Vagina (tissue), 2 donors: Measurements from ENCODE around the gene HABP2.

Experiments used
- POLR2A ChIP-seq, 2 donors: fragments of 450-650 bp; IDR thresholded peaks; one replicate each; pipeline ENCODE4 v1.6.1; 2017; ENCODE audit warnings: antibody characterized with exemption in 2 of 2, mild to moderate bottlenecking in 2 of 2, moderate library complexity in 2 of 2
- POLR2AphosphoS5 ChIP-seq, 2 donors: sonication (generic); formaldehyde crosslinking; IDR thresholded peaks; one replicate each; pipeline ENCODE4 v1.9.0; 2017; ENCODE audit warnings: antibody characterized with exemption in 2 of 2, mild to moderate bottlenecking in 2 of 2, low read depth in 1 of 2; ENCODE audit not compliant: insufficient read depth in 1 of 2
- TF ChIP-seq, protein P1 (sequence below), 3 experiments: fragments of 450-650 bp in 2 of 3; fragments of 200-600 bp in 1 of 3; sonication (generic) in 1 of 3; IDR thresholded peaks; one replicate each; pipeline ENCODE4 v1.5.1; 2017 to 2019; ENCODE audit warnings: antibody characterized with exemption in 3 of 3, mild to moderate bottlenecking in 2 of 3, moderate library complexity in 2 of 3

DNA sequence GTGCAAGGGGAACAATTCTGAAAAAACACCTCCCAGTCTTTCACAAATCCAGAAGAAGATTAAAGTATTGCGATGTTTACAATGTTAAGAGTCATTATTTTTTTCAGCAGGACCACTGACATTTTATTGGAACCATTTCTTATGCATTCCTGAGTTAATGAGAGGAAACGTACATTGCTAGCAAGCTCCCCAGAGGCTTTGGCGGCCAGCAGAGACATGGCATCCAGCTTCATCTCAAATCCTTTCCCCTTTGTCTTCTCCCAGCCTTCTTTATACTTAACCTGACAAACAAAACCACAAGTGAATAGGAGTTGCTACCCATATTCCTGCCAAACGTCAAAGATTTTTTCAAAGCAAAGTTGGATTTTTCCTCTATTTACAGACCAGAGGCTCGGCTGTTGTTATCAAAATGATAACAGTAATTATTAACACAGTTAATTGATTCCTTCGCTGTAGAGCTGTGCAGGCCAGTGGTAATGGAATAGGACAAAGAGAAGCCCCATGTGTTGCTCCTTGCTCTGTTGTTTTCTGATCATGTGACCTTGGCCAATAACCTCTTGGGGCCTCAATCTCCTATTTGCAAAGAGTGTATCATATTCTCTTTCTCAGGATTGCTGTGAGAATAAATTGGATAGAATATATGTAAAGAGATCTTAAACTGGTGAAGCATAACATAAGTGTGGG is 79.0 kb downstream of the HABP2 start:
- TF ChIP-seq, protein P1, sequence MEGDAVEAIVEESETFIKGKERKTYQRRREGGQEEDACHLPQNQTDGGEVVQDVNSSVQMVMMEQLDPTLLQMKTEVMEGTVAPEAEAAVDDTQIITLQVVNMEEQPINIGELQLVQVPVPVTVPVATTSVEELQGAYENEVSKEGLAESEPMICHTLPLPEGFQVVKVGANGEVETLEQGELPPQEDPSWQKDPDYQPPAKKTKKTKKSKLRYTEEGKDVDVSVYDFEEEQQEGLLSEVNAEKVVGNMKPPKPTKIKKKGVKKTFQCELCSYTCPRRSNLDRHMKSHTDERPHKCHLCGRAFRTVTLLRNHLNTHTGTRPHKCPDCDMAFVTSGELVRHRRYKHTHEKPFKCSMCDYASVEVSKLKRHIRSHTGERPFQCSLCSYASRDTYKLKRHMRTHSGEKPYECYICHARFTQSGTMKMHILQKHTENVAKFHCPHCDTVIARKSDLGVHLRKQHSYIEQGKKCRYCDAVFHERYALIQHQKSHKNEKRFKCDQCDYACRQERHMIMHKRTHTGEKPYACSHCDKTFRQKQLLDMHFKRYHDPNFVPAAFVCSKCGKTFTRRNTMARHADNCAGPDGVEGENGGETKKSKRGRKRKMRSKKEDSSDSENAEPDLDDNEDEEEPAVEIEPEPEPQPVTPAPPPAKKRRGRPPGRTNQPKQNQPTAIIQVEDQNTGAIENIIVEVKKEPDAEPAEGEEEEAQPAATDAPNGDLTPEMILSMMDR (IDR thresholded peaks at IDR 0.05): no peak
- TF ChIP-seq POLR2A (IDR thresholded peaks at IDR 0.05) (no peak), POLR2AphosphoS5 (IDR thresholded peaks at IDR 0.05; ENCODE audit: insufficient read depth in 1 of 2, low read depth in 1 of 2) (no peak)
